Measurements from ENCODE around the gene RNF157. TPM values are rescaled to one million over a fixed set of nuclear protein-coding genes. Genes with fewer than 3 reads are reported as not detected.

The RNF157 gene
- 4.3 TPM for total RNA-seq

GRCh38 chr17:76240461-76241203 is at the start of gene RNF157:
RNF157 (minus strand) TSS chr17:76240493; CDS start chr17:76240240, 253 bp downstream.
- no peak for DNase-seq (ENCODE audit: low spot score)

- no peak for DNase-seq (ENCODE audit: low spot score)
Measured at GRCh38 chr17:76281573-76282371, 41.5 kb upstream of the RNF157 start.

- no peak for DNase-seq (ENCODE audit: low spot score)
Measured at GRCh38 chr17:76280650-76281049, 40.4 kb upstream of the RNF157 start.

- no peak for DNase-seq (ENCODE audit: low spot score)
Measured at GRCh38 chr17:76279742-76280287, 39.5 kb upstream of the RNF157 start.

- peak; percentile 88 for DNase-seq (ENCODE audit: low spot score)
Measured at GRCh38 chr17:76278952-76279741, 38.9 kb upstream of the RNF157 start.

GRCh38 chr17:76278268-76278908 is 38.1 kb upstream of the RNF157 start:
- no peak for DNase-seq (ENCODE audit: low spot score)

GRCh38 chr17:76277300-76278267 is 37.3 kb upstream of the RNF157 start:
- no peak for DNase-seq (ENCODE audit: low spot score)

- DNase-seq (ENCODE audit: low spot score) = no peak
Measured at GRCh38 chr17:76276461-76277299, 36.4 kb upstream of the RNF157 start.

- no peak for DNase-seq (ENCODE audit: low spot score)
Measured at GRCh38 chr17:76276069-76276431, 35.8 kb upstream of the RNF157 start.

GRCh38 chr17:76275382-76276068 is 35.2 kb upstream of the RNF157 start:
- no peak for DNase-seq (ENCODE audit: low spot score)

GRCh38 chr17:76274112-76274956 is 34.0 kb upstream of the RNF157 start:
- no peak for DNase-seq (ENCODE audit: low spot score)

GRCh38 chr17:76273445-76274111 is 33.3 kb upstream of the RNF157 start:
- no peak for DNase-seq (ENCODE audit: low spot score)

- no peak for DNase-seq (ENCODE audit: low spot score)
Measured at GRCh38 chr17:76272541-76273444, 32.5 kb upstream of the RNF157 start.

GRCh38 chr17:76271669-76272540 is 31.6 kb upstream of the RNF157 start:
- DNase-seq (ENCODE audit: low spot score) = peak; percentile 68
